DND-41 (cell line): ENCODE results near the gene CCDC91.

Source experiments
- EZH2 ChIP-seq: IDR thresholded peaks from 3 replicates; pipeline ENCODE4 v1.6.1; 2012; ENCODE audit warnings: borderline replicate concordance, low read depth, mild to moderate bottlenecking, moderate library complexity, low read length, inconsistent platforms; ENCODE audit not compliant: severe bottlenecking
- TF ChIP-seq, protein P1 (sequence below): IDR thresholded peaks from 2 replicates; pipeline ENCODE4 v1.5.1; 2012; ENCODE audit warnings: borderline replicate concordance, low read length, moderate library complexity, mild to moderate bottlenecking; ENCODE audit not compliant: poor library complexity, severe bottlenecking; ENCODE audit errors: extremely low read depth

DNA sequence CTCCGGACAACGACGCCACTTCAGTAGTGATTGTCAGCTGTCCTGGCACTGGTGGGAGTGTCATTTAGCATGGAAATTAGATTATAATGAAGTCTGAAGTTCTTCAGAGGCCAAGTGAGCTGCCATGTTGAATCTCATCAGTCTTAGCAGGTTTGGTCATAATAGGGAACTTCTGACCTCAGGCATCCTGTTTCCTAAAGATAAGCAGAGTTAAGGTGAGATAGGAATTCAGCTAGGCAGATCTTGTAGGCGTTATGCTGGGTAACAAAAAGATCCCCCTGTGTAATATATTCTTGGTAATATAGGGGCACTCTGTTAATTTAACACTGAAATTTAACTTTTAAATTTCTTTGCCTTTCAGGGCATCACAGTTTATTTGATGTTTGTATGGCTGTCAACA, 137.5 kb downstream of the CCDC91 start:
- TF ChIP-seq, protein P1, sequence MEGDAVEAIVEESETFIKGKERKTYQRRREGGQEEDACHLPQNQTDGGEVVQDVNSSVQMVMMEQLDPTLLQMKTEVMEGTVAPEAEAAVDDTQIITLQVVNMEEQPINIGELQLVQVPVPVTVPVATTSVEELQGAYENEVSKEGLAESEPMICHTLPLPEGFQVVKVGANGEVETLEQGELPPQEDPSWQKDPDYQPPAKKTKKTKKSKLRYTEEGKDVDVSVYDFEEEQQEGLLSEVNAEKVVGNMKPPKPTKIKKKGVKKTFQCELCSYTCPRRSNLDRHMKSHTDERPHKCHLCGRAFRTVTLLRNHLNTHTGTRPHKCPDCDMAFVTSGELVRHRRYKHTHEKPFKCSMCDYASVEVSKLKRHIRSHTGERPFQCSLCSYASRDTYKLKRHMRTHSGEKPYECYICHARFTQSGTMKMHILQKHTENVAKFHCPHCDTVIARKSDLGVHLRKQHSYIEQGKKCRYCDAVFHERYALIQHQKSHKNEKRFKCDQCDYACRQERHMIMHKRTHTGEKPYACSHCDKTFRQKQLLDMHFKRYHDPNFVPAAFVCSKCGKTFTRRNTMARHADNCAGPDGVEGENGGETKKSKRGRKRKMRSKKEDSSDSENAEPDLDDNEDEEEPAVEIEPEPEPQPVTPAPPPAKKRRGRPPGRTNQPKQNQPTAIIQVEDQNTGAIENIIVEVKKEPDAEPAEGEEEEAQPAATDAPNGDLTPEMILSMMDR, result no peak
- no peak for TF ChIP-seq EZH2
